CD4-positive, alpha-beta T cell treated with Interleukin-10 for 1 hour (primary cell): ENCODE results near the gene FHL2.
"Not testable (repeated sequence)": the region's sequence is repeated elsewhere in the genome, so short reads cannot be mapped to it uniquely, and the experiment has no call there.

Source experiments
- DNase-seq: peaks from one replicate; pipeline ENCODE4 v3.0.0-alpha.2; 2020

FHL2 gene

GRCh38 chr2:105398336-105399206, at the start of gene FHL2:
Gene FHL2 (minus strand): TSS chr2:105399051. CDS start chr2:105386516, 12,535 bp downstream.
- peak; percentile 69 for DNase-seq

- no peak for DNase-seq
These were observed 48.6 kb upstream of the FHL2 start for GRCh38 chr2:105447476-105447875.

GRCh38 chr2:105446501-105446900, 47.6 kb upstream of the FHL2 start:
- no peak for DNase-seq

GRCh38 chr2:105445976-105446375, 47.1 kb upstream of the FHL2 start:
- no peak for DNase-seq

- DNase-seq = no peak
These were observed 46.6 kb upstream of the FHL2 start for GRCh38 chr2:105445498-105445897.

GRCh38 chr2:105443617-105444598, 45.1 kb upstream of the FHL2 start:
- no peak for DNase-seq

GRCh38 chr2:105442721-105443120, 43.9 kb upstream of the FHL2 start:
- no peak for DNase-seq

GRCh38 chr2:105442056-105442455, 43.2 kb upstream of the FHL2 start:
- no peak for DNase-seq

- no peak for DNase-seq
These were observed 40.3 kb upstream of the FHL2 start for GRCh38 chr2:105439141-105439540.

GRCh38 chr2:105438104-105438929, 39.5 kb upstream of the FHL2 start:
- no peak for DNase-seq

GRCh38 chr2:105437708-105438103, 38.9 kb upstream of the FHL2 start:
- no peak for DNase-seq

GRCh38 chr2:105432749-105433148, 33.9 kb upstream of the FHL2 start:
- DNase-seq = no peak

GRCh38 chr2:105432044-105432399, 33.2 kb upstream of the FHL2 start:
- no peak for DNase-seq

GRCh38 chr2:105431367-105432043, 32.7 kb upstream of the FHL2 start:
- DNase-seq = no peak

- DNase-seq = no peak
These were observed 29.7 kb upstream of the FHL2 start for GRCh38 chr2:105428387-105429018.

GRCh38 chr2:105427485-105427884, 28.6 kb upstream of the FHL2 start:
- DNase-seq = no peak

- DNase-seq = no peak
These were observed 27.9 kb upstream of the FHL2 start for GRCh38 chr2:105426626-105427292.

- no peak for DNase-seq
These were observed 27.2 kb upstream of the FHL2 start for GRCh38 chr2:105425936-105426625.

GRCh38 chr2:105424836-105425235, 26.0 kb upstream of the FHL2 start:
- DNase-seq = not testable (repeated sequence)

GRCh38 chr2:105422801-105423200, 23.9 kb upstream of the FHL2 start:
- DNase-seq = no peak
